Measurements from ENCODE around the gene OBSCN.
"Not testable (repeated sequence)": the region's sequence is repeated elsewhere in the genome, so short reads cannot be mapped to it uniquely, and the experiment has no call there.

Gene OBSCN

DNA sequence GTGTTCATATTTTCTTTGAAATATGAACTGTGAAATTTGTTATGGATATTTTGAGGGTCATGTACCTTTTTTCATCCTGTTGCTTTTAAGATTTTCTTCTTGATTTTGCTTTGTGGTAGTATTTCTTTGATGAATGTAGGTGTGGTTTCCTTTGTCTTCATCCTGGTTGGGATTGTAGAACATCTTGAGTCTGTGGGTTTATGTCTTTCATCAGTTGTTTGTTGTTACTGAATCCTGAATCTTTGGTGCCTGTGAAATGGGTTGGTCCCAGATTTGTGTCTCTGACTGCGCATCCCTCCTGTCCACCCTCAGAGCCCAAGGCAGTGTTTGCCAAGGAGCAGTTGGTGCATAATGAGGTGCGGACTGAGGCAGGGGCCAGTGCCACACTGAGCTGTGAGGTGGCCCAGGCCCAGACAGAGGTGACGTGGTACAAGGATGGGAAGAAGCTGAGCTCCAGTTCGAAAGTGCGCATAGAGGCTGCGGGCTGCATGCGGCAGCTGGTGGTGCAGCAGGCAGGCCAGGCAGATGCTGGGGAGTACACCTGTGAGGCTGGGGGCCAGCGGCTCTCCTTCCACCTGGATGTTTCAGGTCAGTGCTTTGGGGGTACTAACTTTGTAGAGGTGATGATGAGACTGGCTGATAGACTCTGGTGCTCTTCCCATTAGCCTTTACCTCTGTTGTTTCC, 38.5 kb downstream of the OBSCN start:
- Histone ChIP-seq H3K36me3 (ENCODE audit: control insufficient read depth in 2 of 2, insufficient read depth in 2 of 2, low read length in 2 of 2) (no peaks in the 10 kb centered on the region), H3K9ac (ENCODE audit: low read depth in 1 of 2, low read length in 2 of 2) (no peak overlapping the region), H3K27ac (ENCODE audit: low read depth in 2 of 2, low read length in 2 of 2) (no peak overlapping the region), H3K4me3 (ENCODE audit: low read length in 2 of 2) (no peak overlapping the region), H3K9me3 (ENCODE audit: control insufficient read depth in 2 of 2, low read length in 2 of 2) (peaks cover 0 to 15% of the 10 kb centered on the region in 2 donors), H3K4me1 (ENCODE audit: control insufficient read depth in 2 of 2, insufficient read depth in 2 of 2, low read length in 2 of 2) (no peaks in the 10 kb centered on the region), H3K27me3 (ENCODE audit: control insufficient read depth in 2 of 2, insufficient read depth in 2 of 2, low read length in 2 of 2) (no peaks in the 10 kb centered on the region)

DNA sequence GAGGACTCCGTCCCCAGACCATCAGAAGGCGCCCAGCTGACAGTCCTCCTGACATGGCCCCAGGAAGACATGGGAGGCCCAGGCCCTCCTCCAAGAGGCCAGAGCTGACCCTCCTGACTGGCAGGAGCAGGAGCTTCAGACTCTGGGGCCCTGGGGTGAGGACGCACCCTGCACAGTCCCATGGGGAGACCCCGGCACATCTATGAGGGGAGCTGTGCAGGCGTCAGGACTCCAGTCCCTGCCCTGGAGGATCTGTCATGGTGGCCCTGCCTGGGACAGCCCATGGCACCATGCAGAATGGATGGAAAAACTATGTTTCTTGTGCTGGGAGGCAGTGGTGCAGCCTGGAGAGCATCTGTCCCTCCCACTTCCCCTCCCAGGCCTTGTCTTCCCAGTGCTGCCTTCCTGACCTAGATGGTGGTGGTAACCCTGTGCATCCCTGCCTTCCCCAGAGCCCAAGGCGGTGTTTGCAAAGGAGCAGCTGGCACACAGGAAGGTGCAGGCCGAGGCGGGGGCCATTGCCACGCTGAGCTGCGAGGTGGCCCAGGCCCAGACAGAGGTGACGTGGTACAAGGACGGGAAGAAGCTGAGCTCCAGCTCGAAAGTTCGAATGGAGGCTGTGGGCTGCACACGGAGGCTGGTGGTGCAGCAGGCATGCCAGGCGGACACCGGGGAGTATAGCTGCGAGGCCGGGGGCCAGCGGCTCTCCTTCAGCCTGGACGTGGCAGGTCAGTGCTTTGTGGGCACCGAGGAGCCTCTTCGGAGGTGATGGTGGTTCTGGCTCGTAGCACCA, 41.9 kb downstream of the OBSCN start:
- no peaks in the 10 kb centered on the region for H3K36me3 ChIP-seq (ENCODE audit: control insufficient read depth in 2 of 2, insufficient read depth in 2 of 2, low read length in 2 of 2)

GRCh38 chr1:228252476-228252875, 44.6 kb downstream of the OBSCN start:
- H3K36me3 ChIP-seq (ENCODE audit: control insufficient read depth in 2 of 2, insufficient read depth in 2 of 2, low read length in 2 of 2); H3K27ac ChIP-seq (ENCODE audit: low read depth in 2 of 2, low read length in 2 of 2); H3K27me3 ChIP-seq (ENCODE audit: control insufficient read depth in 2 of 2, insufficient read depth in 2 of 2, low read length in 2 of 2); H3K4me1 ChIP-seq (ENCODE audit: control insufficient read depth in 2 of 2, insufficient read depth in 2 of 2, low read length in 2 of 2); H3K9me3 ChIP-seq (ENCODE audit: control insufficient read depth in 2 of 2, low read length in 2 of 2); H3K9ac ChIP-seq (ENCODE audit: low read depth in 1 of 2, low read length in 2 of 2); H3K4me3 ChIP-seq (ENCODE audit: low read length in 2 of 2): not testable (repeated sequence)

More for the DNA sequence above, 41.9 kb downstream of the OBSCN start:
- Histone ChIP-seq H3K9ac (ENCODE audit: low read depth in 1 of 2, low read length in 2 of 2) (no peak overlapping the region), H3K27ac (ENCODE audit: low read depth in 2 of 2, low read length in 2 of 2) (no peak overlapping the region), H3K4me3 (ENCODE audit: low read length in 2 of 2) (no peak overlapping the region), H3K9me3 (ENCODE audit: control insufficient read depth in 2 of 2, low read length in 2 of 2) (peaks cover 0 to 5% of the 10 kb centered on the region in 2 donors), H3K4me1 (ENCODE audit: control insufficient read depth in 2 of 2, insufficient read depth in 2 of 2, low read length in 2 of 2) (no peaks in the 10 kb centered on the region), H3K27me3 (ENCODE audit: control insufficient read depth in 2 of 2, insufficient read depth in 2 of 2, low read length in 2 of 2) (no peaks in the 10 kb centered on the region)

DNA sequence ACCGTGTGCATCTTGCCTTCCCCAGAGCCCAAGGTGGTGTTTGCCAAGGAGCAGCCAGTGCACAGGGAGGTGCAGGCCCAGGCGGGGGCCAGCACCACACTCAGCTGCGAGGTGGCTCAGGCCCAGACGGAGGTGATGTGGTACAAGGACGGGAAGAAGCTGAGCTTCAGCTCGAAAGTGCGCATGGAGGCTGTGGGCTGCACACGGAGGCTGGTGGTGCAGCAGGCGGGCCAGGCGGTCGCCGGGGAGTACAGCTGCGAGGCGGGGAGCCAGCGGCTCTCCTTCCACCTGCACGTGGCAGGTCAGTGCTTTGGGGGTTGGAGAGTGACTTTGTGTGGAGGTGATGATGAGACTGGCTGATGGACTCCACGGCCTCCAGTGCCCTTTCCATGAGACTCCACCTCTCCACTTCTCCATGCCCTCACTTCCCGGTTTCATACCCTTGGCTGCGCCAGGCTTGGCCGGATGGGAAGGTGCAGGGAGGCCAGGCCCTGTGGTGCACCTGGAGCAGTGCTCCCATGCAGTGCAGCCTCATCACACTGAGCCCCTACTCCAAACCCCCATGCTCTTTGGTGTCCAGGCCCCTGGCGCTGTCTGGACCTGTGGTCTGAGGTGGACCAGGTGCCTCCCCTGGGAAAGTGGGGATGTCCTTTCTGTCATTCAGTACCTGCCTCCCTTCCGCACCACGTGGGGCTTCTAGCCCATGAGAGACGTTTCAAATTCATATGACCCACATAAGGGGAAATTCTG, 49.0 kb downstream of the OBSCN start:
- no peak overlapping the region for H3K9ac ChIP-seq (ENCODE audit: low read depth in 1 of 2, low read length in 2 of 2)
- no peaks in the 10 kb centered on the region for H3K4me1 ChIP-seq (ENCODE audit: control insufficient read depth in 2 of 2, insufficient read depth in 2 of 2, low read length in 2 of 2)
- no peaks in the 10 kb centered on the region for H3K9me3 ChIP-seq (ENCODE audit: control insufficient read depth in 2 of 2, low read length in 2 of 2)
- H3K27me3 ChIP-seq (ENCODE audit: control insufficient read depth in 2 of 2, insufficient read depth in 2 of 2, low read length in 2 of 2) = no peaks in the 10 kb centered on the region
- H3K4me3 ChIP-seq (ENCODE audit: low read length in 2 of 2) = no peak overlapping the region
- H3K36me3 ChIP-seq (ENCODE audit: control insufficient read depth in 2 of 2, insufficient read depth in 2 of 2, low read length in 2 of 2) = peaks cover 0 to 3% of the 10 kb centered on the region in 2 donors
- no peak overlapping the region for H3K27ac ChIP-seq (ENCODE audit: low read depth in 2 of 2, low read length in 2 of 2)

GRCh38 chr1:228258486-228258885, 50.6 kb downstream of the OBSCN start:
- Histone ChIP-seq H3K27me3 (ENCODE audit: control insufficient read depth in 2 of 2, insufficient read depth in 2 of 2, low read length in 2 of 2) (no peaks in the 10 kb centered on the region), H3K9ac (ENCODE audit: low read depth in 1 of 2, low read length in 2 of 2) (no peak overlapping the region), H3K27ac (ENCODE audit: low read depth in 2 of 2, low read length in 2 of 2) (no peak overlapping the region), H3K4me1 (ENCODE audit: control insufficient read depth in 2 of 2, insufficient read depth in 2 of 2, low read length in 2 of 2) (no peaks in the 10 kb centered on the region), H3K36me3 (ENCODE audit: control insufficient read depth in 2 of 2, insufficient read depth in 2 of 2, low read length in 2 of 2) (peaks cover 0 to 3% of the 10 kb centered on the region in 2 donors), H3K9me3 (ENCODE audit: control insufficient read depth in 2 of 2, low read length in 2 of 2) (no peaks in the 10 kb centered on the region), H3K4me3 (ENCODE audit: low read length in 2 of 2) (no peak overlapping the region)

- H3K9me3 ChIP-seq (ENCODE audit: control insufficient read depth in 2 of 2, low read length in 2 of 2) = no peaks in the 10 kb centered on the region
- H3K9ac ChIP-seq (ENCODE audit: low read depth in 1 of 2, low read length in 2 of 2) = no peak overlapping the region
- H3K4me3 ChIP-seq (ENCODE audit: low read length in 2 of 2) = no peak overlapping the region
- no peaks in the 10 kb centered on the region for H3K4me1 ChIP-seq (ENCODE audit: control insufficient read depth in 2 of 2, insufficient read depth in 2 of 2, low read length in 2 of 2)
- H3K27me3 ChIP-seq (ENCODE audit: control insufficient read depth in 2 of 2, insufficient read depth in 2 of 2, low read length in 2 of 2) = no peaks in the 10 kb centered on the region
- H3K27ac ChIP-seq (ENCODE audit: low read depth in 2 of 2, low read length in 2 of 2) = no peak overlapping the region
- H3K36me3 ChIP-seq (ENCODE audit: control insufficient read depth in 2 of 2, insufficient read depth in 2 of 2, low read length in 2 of 2) = peaks cover 0 to 3% of the 10 kb centered on the region in 2 donors
These were observed 51.6 kb downstream of the OBSCN start for GRCh38 chr1:228259368-228259894.

DNA sequence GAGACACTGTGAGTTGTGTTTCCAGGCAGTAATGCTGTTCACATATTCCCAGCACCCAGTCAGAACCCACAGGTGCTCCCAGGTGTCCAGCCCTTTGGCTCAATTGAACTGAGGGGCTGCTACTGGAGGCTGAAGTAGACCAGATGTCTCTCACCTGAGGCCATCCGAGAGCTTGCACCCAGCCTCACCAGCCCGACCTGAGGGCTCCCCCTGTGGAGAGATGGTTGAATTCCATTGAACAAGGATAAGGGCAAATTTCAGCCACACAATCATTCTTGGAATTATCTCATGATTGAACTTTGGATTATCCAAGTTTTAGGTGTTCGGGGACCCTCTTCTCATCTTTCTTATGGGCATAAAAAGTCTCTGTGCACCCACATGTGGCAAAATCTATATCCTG, 52.1 kb downstream of the OBSCN start:
- no peaks in the 10 kb centered on the region for H3K4me1 ChIP-seq (ENCODE audit: control insufficient read depth in 2 of 2, insufficient read depth in 2 of 2, low read length in 2 of 2)
- no peak overlapping the region for H3K4me3 ChIP-seq (ENCODE audit: low read length in 2 of 2)
- no peaks in the 10 kb centered on the region for H3K27me3 ChIP-seq (ENCODE audit: control insufficient read depth in 2 of 2, insufficient read depth in 2 of 2, low read length in 2 of 2)
- no peaks in the 10 kb centered on the region for H3K9me3 ChIP-seq (ENCODE audit: control insufficient read depth in 2 of 2, low read length in 2 of 2)
- no peak overlapping the region for H3K27ac ChIP-seq (ENCODE audit: low read depth in 2 of 2, low read length in 2 of 2)
- H3K9ac ChIP-seq (ENCODE audit: low read depth in 1 of 2, low read length in 2 of 2) = no peak overlapping the region
- H3K36me3 ChIP-seq (ENCODE audit: control insufficient read depth in 2 of 2, insufficient read depth in 2 of 2, low read length in 2 of 2) = peaks cover 0 to 3% of the 10 kb centered on the region in 2 donors

DNA sequence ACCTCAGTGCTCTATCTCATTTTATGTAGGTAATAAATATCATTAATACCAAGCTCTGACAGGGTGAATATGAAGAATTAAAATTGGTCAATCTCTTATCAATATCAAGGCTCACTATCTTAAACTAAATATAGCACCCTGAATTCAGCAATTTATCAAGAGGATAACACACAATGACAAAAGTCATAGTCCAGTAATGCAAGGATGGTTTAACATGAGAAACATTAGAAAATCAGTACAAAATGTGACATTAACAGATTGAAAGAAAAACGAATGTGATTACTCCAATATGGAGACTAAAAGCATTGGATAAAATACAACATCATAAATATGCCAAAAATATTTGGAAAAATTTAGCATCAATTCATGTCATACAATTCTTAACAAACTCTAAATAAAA, 53.9 kb downstream of the OBSCN start:
- Histone ChIP-seq H3K27me3 (ENCODE audit: control insufficient read depth in 2 of 2, insufficient read depth in 2 of 2, low read length in 2 of 2) (no peaks in the 10 kb centered on the region), H3K4me3 (ENCODE audit: low read length in 2 of 2) (no peak overlapping the region), H3K9ac (ENCODE audit: low read depth in 1 of 2, low read length in 2 of 2) (no peak overlapping the region), H3K4me1 (ENCODE audit: control insufficient read depth in 2 of 2, insufficient read depth in 2 of 2, low read length in 2 of 2) (no peaks in the 10 kb centered on the region), H3K9me3 (ENCODE audit: control insufficient read depth in 2 of 2, low read length in 2 of 2) (no peaks in the 10 kb centered on the region), H3K36me3 (ENCODE audit: control insufficient read depth in 2 of 2, insufficient read depth in 2 of 2, low read length in 2 of 2) (peaks cover 0 to 3% of the 10 kb centered on the region in 2 donors), H3K27ac (ENCODE audit: low read depth in 2 of 2, low read length in 2 of 2) (no peak overlapping the region)

DNA sequence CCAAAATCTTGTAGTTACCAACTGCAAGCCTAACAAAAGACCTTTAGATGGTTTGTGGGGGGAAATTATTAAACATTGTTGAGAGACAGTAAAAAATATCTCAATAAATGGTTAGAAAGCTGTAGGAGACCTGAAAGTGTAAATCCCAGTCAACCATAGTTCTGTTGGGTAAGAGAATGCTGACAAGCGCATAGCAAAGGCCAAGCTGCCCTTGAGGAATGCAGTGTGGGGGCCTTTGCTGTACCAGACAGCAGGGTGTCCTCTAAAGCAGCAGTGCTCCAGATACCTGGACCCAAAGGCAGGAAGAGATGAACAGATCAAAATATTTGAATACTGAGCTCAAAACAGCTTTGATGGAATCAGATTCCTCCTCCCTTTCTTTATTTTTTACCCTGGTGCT, 54.6 kb downstream of the OBSCN start:
- Histone ChIP-seq H3K9ac (ENCODE audit: low read depth in 1 of 2, low read length in 2 of 2) (no peak overlapping the region), H3K27me3 (ENCODE audit: control insufficient read depth in 2 of 2, insufficient read depth in 2 of 2, low read length in 2 of 2) (no peaks in the 10 kb centered on the region), H3K9me3 (ENCODE audit: control insufficient read depth in 2 of 2, low read length in 2 of 2) (no peaks in the 10 kb centered on the region), H3K4me3 (ENCODE audit: low read length in 2 of 2) (no peak overlapping the region), H3K36me3 (ENCODE audit: control insufficient read depth in 2 of 2, insufficient read depth in 2 of 2, low read length in 2 of 2) (peaks cover 0 to 3% of the 10 kb centered on the region in 2 donors), H3K4me1 (ENCODE audit: control insufficient read depth in 2 of 2, insufficient read depth in 2 of 2, low read length in 2 of 2) (no peaks in the 10 kb centered on the region), H3K27ac (ENCODE audit: low read depth in 2 of 2, low read length in 2 of 2) (no peak overlapping the region)

DNA sequence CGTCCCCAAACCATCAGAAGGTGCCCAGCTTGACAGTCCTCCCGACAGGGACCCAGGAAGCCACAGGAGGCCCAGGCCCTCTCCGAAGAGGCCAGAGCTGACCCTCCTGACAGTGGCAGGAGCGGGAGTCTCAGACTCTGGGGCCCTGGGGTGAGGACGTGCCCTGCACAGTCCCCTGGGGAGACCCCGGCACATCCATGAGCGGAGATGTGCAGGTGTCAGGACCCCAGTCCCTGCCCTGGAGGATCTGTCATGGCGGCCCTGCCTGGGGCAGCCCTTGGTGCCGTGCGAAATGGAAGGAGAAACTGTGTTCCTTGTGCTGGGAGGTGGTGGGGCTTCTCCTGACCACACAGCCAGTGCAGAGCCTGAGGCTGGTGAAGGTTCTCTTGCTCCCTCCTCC, 55.8 kb downstream of the OBSCN start:
- H3K4me3 ChIP-seq (ENCODE audit: low read length in 2 of 2) = no peak overlapping the region
- no peaks in the 10 kb centered on the region for H3K27me3 ChIP-seq (ENCODE audit: control insufficient read depth in 2 of 2, insufficient read depth in 2 of 2, low read length in 2 of 2)
- H3K36me3 ChIP-seq (ENCODE audit: control insufficient read depth in 2 of 2, insufficient read depth in 2 of 2, low read length in 2 of 2) = peaks cover 0 to 3% of the 10 kb centered on the region in 2 donors
- no peak overlapping the region for H3K27ac ChIP-seq (ENCODE audit: low read depth in 2 of 2, low read length in 2 of 2)
- H3K9me3 ChIP-seq (ENCODE audit: control insufficient read depth in 2 of 2, low read length in 2 of 2) = no peaks in the 10 kb centered on the region
- no peak overlapping the region for H3K9ac ChIP-seq (ENCODE audit: low read depth in 1 of 2, low read length in 2 of 2)
- H3K4me1 ChIP-seq (ENCODE audit: control insufficient read depth in 2 of 2, insufficient read depth in 2 of 2, low read length in 2 of 2) = no peaks in the 10 kb centered on the region

Measured in mucosa of rectum (tissue), 2 donors.